ENCODE measurements around the gene CERKL.

The CERKL gene

DNA sequence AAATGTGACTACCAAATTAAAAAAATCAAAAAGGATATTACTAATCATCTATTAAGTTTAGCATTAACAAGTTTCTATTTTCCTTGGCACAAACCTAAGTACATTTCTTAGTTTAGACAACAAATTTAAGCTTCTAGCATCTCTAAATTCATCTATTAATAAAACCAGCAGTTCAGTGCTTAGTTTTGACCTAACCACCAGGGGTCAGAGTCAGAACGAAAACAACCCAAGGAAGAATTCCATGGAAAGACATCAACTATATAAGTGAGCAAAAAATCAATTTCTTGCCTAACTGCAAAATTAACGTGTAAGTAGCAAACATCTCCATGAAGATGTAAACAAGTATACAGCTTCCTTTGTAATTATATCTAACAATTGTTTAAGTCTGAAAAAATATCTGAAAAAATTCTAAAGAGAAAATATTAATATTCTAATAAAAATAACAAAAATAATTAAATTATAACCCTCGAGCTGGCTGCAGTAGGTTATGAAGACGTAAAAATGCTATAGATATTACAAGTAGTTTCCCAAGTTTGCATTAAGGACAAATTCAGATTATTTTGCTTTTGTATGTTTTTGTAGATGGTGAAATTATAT is 83.7 kb downstream of the CERKL start:
- peak; percentile 28 to 48 for DNase-seq

DNA sequence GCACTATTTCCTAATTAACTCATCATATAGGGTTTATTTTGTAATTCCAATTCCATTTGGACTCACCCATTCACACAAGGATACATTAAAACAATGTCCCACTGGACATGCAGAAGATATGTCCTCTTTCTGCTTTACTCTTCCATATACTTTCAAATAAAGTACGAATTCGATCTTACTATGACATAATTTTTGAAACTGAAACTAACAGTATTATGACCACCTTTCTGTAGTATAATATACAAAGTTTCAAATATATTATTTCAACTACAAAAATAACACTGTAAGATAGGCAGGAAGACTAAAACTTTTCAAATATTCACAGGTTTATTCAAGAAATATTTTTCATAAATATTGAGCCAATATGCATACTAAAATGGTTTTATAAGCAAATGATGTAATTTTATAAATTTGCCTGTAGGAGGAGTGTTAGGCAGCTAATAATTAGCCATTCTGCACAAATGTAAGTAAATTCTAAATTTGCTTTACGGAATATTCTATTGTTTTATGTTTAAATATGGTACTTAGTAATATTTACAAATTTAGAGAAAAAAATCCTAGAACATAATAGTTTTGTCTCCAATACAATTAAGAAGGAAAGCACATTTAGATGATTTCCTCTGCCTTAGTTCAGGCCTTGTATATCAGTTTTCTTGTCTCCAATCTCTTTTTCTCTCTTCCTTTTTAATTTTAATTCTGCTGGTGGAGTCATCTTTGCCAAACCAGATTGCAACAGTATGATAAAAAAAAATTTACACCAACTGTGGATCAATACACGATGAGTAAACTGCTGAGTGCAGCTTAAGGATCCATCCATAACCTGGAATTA is 85.9 kb downstream of the CERKL start:
- peak; percentile 49 to 53 for DNase-seq

DNA sequence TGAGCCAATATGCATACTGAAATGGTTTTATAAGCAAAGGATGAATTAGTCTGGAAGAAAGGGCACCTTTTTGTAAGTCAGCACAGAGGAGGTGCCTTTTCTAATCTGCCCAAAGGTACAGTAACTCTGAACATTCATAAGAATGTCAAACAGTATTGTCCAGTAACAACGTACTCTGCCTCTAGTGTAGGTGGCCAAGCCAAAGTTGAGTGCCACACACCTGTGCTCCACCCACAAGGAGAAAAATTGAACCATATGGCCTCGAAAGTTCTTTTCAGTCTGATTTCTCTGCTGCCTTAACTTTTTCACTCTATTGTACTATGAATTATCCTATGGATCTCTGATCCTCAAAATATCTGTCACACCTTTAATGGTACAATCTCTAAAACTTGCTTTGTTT is 86.8 kb downstream of the CERKL start:
- DNase-seq = no peak

DNA sequence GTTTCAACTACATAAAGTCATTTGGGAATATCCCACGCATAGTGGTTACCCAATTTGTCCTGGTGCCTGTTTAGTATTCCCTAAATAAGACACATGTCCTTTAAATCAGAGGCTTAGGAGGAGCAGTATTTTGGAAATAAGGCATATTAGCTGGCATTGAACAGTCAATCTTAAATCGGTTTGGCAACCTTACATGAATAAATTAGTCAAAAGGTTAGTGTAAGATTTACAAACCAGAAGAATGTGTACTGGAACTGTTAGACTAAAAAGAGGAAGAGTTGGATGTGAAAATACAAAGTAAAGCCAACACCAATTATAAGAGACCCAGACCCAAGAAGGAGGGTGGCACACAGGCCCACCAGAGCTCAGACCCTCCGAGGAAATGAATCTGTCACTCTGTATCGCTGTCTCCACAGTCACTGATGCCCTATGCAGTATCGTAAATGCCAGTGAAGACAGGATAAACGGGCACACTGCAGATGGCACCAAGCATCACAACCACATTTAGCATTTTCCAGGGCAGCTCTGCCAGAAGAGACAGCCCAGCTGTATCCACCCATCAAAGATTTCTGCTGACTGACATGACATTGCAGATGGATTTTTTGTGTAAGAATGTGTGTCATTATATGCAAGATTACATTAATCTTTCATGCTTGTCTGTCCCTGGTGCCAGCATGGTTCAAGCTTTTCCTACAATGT is 90.4 kb downstream of the CERKL start:
- no peak for DNase-seq

DNA sequence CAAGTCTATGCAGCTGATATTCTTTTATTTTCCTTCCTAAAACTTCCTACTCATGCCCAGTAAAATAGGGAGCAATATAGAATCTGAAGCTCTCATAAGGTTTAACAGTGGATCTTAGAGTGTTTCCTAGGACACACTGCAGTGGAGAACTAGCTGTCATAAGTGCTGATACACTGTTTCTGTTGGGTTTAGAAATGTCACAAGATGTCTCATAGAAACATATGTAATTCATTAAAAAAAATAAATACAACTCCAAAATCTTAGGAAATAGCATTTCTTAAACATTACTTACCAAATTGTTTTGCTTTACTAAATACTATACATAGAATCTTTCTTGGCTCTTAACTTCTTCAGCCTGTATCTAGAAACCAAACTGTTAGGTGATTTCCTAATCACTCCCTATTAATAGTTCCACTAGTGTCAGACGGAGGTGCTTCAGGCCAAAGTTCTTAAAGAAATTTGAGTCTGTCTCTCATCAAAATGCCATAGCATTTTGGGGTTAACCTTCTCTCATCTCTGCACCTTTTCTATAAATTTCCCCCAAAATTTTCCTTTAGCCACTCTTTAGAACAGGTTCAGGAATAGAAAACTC is 93.7 kb downstream of the CERKL start:
- no peak for DNase-seq

DNA sequence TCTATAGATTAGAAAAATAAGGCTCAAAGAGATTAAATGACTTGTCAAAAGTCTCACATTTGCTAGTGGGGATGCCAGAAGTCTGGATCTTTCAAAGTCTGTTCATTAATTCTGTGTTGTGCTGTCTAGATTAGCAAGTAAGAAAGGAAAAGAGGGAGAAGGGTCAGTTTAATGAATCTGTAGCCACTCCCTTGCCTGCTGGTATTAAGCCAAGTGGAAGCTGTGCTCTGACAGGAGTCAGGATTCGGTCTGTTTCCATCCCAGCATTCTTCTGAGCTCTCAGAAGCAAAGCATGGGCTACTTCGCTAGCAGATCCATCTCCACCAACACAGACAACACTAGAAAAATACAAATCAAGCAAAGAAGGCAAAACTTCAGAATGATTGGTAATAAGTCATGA is 98.5 kb downstream of the CERKL start:
- no peak for DNase-seq

DNA sequence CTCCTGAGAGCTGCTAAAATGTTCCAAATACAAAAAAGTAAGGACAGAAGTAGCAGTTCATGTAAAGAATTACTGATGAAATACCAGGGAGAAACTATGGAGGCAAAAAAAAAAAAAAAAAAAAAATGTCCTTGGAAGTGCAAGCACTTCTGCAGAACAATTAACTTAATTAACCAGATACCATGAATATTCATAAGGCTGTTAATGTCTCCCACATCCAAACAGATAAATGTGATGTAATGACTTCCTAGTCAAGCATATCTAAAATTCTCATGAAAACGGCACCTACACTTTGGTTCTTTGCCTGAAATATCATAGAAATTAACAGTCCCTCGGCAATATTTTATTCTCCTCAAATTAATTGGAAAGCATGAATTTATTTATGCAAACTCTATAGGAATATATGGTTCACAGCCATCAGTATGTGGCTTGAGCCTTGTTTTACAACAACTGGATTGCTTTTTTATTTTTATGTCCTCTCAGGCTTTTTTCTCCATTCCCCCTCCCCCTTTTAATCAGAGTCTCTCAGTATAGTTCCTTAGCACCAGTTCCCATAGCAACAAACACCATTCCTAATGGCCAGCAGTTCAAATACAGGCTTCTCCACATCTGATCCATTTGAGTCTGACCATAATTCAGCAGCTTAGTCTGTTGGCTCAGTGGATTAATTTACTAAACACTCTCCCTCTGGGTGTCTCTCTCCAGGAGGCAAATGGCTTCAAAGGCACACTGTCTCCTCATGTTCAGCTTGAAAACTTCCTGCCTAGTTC is 102.7 kb downstream of the CERKL start:
- no peak for DNase-seq

DNA sequence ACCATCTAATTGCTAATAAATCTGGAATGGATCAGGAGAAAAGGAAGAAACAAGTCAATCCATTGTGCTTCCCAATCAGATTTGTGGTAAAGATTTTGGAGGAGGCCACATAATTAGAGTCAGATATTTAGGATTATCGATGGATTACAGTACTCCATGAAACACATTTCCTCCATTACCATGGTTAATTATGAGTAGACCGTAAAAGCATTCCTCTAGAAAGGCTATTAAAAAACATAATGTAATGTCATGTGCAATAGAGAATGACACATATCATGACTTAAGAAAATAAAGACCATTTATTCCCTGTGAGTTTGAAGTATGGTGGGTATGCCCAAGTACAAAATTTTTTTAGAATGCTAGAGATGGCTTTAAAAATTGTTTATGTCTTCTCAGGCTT is 103.7 kb downstream of the CERKL start:
- no peak for DNase-seq

DNA sequence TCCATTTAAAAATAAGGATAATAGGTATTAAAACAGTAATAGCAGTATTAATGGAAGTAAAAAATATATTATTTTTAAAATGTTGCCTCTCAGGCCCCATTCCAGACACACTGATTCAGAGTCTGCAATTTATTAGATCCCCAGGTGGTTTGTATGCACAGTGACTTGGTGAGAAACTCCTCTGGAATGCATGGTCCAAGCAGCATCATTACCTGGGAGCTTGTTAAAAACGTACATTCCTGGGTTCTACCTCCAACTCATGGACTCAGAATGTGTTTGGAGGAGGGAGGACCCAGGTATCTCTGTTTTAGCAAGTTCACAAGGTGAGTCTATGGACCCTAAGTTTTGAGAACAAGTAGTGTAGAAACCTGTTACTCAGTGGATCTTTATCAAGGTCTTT is 104.1 kb downstream of the CERKL start:
- no peak for DNase-seq

DNA sequence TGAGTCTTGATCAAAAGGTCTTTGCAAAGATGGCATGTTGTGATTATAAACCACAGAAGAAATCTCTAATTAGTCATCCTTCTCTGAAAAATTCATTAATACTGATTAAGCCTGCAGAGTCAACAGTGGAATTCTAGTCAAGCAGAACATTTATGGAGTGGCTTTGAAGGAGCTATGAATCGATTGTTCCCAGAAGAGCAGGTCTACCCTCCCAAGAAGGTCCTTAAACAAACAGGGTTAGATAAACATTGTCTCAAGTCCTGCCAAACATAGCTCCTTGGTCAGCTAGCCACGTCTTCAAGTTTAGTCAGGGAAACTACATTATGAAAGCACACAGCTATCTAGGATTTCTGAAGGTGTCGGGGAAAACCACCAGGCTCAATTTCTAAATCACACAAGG is 110.8 kb downstream of the CERKL start:
- no peak for DNase-seq

DNA sequence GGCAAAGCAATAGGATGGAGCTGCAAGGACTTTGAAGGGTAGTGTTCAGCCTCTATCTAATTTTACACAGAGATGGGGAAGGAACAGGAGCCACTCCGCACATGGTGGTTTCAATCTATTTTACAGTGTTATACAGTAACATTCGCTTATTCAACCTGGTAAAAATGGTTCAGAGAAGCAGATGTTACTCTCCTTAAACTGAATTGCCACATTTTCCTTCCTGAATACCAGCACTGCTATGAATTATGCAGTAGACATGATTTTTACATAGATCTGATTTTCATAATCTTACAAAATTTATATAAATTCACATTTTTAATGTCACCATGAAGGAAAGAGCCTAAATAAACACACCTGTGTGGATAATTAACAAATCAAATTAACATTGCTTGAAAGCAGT is 114.7 kb downstream of the CERKL start:
- DNase-seq = no peak

DNA sequence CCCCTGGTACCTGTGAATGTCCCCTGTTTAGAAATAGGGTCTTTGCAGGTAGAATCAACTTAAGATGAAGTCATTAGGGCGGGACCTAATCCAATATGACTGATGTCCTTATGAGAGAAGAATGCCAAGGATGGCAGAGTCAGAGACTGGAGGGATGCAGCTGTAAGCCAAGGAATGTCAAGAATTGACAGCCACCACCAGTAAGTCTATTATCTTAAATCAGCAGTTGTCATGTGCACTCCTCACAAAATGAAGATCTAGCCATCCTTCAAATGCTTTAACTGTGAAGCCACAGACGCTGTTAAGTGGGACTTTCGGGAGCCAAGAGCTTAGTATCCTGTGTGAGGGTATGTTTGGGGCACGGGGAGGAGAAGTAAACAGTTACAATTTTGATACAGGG is 116.5 kb downstream of the CERKL start:
- DNase-seq = no peak

DNA sequence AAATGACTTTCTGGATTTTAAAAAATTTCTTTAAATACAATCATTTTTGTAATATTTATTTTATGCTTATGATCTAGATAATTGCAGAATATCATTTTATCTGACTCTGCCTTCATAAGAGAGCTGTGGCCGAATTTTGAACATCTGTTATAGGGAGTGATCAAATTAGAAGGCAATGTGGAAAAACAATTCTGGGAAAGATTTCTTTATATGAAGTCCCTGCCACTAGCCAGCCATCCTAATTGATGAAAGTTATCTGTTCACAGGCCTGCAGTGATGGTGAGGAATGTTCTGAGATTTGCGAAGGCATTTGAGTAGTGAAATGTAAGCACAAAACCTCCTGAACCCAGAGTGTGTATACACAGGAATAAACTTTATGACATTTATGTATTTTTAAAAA is 120.2 kb downstream of the CERKL start:
- DNase-seq = no peak

DNA sequence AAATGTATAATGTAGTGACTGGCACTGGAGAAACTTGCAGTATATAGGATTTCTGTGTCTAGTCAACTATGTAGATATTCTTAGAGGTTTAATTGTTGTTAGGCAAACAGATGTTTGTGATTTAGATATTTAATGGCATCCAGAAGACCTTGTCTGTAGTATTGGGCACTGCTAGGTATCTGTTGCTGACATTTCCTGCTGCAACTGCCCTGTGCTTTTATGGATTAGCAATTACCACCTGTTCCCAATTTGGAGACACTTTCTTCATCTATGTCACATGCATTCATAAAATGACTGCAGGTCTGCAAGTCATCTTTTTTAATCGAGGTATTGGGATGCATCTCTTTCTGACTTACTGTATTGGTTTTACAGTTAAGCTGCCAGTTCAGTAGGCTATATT is 128.5 kb downstream of the CERKL start:
- DNase-seq = no peak

DNA sequence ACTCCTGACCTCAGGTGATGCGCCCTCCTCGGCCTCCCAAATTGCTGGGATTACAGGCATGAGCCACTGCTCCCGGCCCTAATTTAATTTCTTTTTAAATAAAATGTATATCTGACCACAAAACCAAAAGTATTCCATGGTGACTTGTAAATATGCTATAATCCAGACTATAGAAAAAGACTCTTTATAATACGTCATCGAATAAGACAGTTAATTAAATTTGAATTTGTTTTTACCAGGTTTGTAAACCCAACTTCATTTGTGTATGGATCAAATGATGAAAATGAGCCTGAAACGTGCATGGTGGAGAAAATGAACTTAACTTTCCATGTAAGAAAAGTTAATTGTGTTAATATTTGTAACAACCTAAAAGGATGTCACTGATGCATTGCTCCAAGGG is 129.8 kb downstream of the CERKL start:
- DNase-seq = no peak

DNA sequence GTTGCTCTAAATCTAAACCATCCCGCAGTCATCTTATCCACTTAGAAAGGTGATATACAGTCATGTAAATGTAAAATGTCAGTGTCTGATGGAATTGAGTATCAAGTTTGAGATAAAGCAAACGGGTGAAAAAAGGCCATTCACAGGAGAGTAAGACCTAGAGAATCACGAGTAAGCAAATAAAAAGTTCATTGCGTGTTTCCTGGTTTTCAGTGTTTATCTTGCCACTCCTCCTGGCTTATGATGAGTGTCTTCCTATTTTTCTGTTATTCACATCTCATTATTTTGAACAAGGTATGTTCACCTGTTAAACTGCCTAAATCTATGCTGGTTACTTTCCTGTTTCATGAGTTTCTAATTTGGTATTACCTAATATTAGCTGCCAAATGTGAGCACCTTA is 130.9 kb downstream of the CERKL start:
- no peak for DNase-seq

DNA sequence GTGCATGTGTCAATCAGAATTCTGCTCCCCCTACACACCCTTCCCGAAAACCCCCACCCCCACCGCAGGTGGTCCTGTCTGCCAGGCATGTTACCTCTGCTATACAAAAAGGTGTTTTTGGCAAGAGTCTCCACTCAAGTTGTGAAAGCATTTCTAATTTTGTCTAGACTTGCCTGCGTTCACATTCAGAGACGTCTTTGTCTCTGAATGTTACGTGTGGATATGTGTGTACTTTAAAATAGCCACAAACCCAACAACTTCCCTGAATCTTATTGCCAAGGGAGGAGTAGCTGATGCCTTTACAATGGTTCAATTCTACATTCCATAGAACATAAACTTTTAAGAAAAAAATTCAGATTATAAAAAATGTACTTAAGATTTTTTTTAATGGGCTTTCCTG is 133.1 kb downstream of the CERKL start:
- no peak for DNase-seq

DNA sequence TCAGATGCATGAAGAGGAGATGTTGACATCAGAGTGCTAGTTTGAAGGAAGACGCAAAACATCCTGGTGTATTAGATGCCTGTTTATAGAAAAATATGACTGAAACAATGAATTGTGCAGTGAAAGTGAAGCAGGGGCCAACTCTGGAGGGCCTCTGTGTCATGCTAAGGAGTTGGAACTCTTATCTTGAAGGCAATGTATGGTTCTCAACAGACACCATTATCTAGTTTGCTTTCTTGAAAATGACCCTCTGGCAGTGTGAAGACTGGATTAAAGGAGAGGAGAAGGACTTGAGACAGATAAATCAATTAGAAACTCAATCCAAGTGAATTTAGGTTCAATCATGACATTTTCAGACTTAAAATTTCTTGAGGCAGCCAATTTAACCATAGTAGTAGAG is 136.7 kb downstream of the CERKL start:
- no peak for DNase-seq

DNA sequence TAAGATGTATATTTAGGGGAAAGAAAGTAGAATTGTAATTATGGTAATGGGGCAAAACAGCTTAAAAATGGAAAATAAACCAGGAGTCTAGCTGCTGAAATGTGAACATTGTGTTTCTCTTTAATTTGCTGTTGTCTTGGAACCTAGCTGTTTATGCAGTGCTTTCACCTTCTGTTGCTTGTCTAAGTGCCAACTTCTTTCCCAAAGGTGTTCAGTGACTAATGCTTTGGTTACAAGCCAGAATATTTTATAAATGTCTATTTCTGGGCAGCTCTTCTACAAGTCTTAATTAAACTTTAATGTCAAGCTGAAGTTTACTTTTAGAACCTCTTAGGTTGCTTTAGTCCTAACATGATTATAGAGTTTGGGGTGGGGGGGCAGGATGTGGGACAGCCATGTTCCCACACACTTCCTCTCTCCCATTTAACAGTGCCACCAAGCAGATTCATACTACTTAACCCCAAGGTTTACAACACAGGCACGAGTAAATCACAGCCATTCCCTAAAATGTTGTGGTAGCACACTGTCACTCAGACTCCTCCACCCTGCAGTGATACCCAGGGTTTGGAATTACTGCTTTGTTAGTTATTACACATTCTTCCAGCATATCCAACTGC is 139.1 kb downstream of the CERKL start:
- DNase-seq = no peak

DNA sequence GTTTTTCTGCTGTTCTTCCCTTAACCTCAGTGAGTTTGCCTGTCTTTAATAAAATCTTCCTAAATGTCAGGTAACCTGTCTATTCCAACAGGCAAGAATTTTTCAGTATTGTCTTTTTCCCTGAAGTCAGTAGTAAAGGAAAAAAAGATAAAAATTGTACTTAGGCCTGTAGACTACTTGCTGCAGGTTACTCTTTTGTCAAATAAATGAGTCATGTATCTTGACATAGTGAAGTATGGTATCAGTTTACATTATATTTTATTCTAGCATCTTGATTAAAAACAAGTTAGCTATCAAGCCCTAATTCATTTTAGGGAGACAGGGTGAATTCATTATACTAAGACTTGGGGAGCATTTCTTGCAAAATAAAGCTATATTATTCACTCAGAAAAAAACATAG is 139.9 kb downstream of the CERKL start:
- DNase-seq = no peak

DNA sequence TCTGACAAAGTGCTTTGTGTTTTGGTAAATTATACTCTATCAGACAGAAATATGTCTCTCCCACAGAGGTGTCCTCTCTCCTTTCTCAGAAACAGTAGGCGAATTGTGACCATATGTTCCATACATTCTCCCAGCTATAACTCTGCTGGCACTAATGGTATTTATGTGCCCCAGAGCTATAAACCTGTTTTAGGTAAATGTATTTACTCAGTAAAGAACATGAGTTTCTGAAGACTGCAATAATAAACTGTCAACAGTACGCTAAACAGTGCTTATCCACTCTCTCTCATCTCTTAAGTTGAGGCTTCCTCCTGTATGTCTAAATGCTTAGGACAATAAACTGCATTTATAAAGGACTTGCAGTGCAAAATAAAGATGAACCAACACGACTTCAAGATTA is 141.2 kb downstream of the CERKL start:
- no peak for DNase-seq

DNA sequence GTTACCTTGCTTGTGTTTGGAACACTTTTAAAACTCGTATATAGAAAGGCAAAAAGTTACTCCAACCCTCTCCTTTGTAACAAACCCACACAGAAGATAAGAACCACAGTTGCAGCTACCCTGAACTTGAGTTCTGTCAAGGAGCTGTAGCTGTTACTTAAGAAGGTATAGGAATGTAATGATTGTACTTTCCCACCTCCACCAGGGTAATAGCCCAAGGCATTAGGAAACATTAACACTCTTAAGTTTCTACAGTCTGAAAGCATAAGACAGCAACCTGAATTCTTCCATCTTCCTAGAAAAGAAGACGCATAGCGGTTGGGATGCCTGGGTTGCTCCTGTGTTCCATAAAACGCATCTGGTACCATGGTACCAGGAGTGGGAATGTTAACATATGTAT is 156.7 kb downstream of the CERKL start:
- DNase-seq = no peak

DNA sequence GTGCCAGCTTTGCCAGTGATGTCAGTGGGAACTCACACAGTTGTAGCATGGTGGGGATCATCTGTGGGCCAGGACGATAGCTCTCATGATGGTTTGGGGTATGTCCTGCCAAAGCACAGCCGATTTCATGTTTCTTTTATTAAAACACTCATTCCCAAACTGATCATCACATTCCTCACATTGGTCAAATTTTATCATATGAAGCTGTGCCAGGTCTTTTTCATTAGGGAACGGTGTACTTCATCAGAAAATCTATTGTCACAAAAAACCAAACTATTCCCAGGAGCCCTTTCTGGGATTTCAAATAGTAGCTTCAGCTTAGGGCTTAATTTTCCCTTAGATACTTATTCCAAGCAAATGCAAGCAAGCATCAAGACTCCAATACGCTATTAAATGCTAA is 157.7 kb downstream of the CERKL start:
- no peak for DNase-seq
